HEK293T (cell line): ENCODE results near the gene MT1F.
"Not testable (repeated sequence)": the region's sequence is repeated elsewhere in the genome, so short reads cannot be mapped to it uniquely, and the experiment has no call there.

Source experiments
- CTCF ChIA-PET: fragments of 350-600 bp; formaldehyde crosslinking; extraction: SDS; loops from one replicate; lab custom pipeline; 2021; ENCODE audit warnings: antibody characterized with exemption, inconsistent platforms; lab: Yijun Ruan, JAX
- POLR2A ChIA-PET: fragments of 350-600 bp; formaldehyde crosslinking; extraction: SDS; loops from one replicate; lab custom pipeline; 2020; ENCODE audit warnings: antibody characterized with exemption, inconsistent platforms; lab: Yijun Ruan, JAX
- DNase-seq: peaks from one replicate; pipeline ENCODE4 v3.0.0; 2012; ENCODE audit warnings: mixed read lengths; ENCODE audit errors: extremely low spot score
- ARNT ChIP-seq: fragments of 450-650 bp; IDR thresholded peaks from 2 replicates; pipeline ENCODE4 v1.6.1; 2017; ENCODE audit warnings: mild to moderate bottlenecking
- BHLHE40 ChIP-seq: fragments of 450-650 bp; IDR thresholded peaks from 2 replicates; pipeline ENCODE4 v1.6.1; 2016; ENCODE audit warnings: mild to moderate bottlenecking, moderate library complexity, borderline replicate concordance
- CTBP1 ChIP-seq: fragments of 450-650 bp; IDR thresholded peaks from 2 replicates; pipeline ENCODE4 v1.6.1; 2016; ENCODE audit warnings: borderline replicate concordance
- ELF4 ChIP-seq: fragments of 450-650 bp; IDR thresholded peaks from 2 replicates; pipeline ENCODE4 v1.6.1; 2017; ENCODE audit warnings: antibody characterized with exemption
- FOXA1 ChIP-seq: fragments of 450-650 bp; IDR thresholded peaks from 2 replicates; pipeline ENCODE4 v1.6.1; 2016; ENCODE audit warnings: mild to moderate bottlenecking
- FOXK2 ChIP-seq: fragments of 450-650 bp; IDR thresholded peaks from 2 replicates; pipeline ENCODE4 v1.6.1; 2016; ENCODE audit warnings: mild to moderate bottlenecking
- FOXM1 ChIP-seq: fragments of 450-650 bp; IDR thresholded peaks from 2 replicates; pipeline ENCODE4 v1.6.1; 2017; ENCODE audit warnings: mild to moderate bottlenecking, borderline replicate concordance
- HDGF ChIP-seq: fragments of 450-650 bp; IDR thresholded peaks from 2 replicates; pipeline ENCODE4 v1.6.1; 2017; ENCODE audit warnings: antibody characterized with exemption, borderline replicate concordance
- L3MBTL2 ChIP-seq: fragments of 450-650 bp; conservative IDR thresholded peaks from 2 replicates; pipeline ENCODE4 v1.6.1; 2016; ENCODE audit warnings: mild to moderate bottlenecking
- LEF1 ChIP-seq: fragments of 450-650 bp; IDR thresholded peaks from 2 replicates; pipeline ENCODE4 v1.6.1; 2017; ENCODE audit warnings: mild to moderate bottlenecking, borderline replicate concordance
- NFRKB ChIP-seq: fragments of 450-650 bp; IDR thresholded peaks from 2 replicates; pipeline ENCODE4 v1.6.1; 2016; ENCODE audit warnings: mild to moderate bottlenecking, moderate library complexity
- PKNOX1 ChIP-seq: fragments of 450-650 bp; IDR thresholded peaks from 2 replicates; pipeline ENCODE4 v1.6.1; 2016
- SP1 ChIP-seq: fragments of 450-650 bp; IDR thresholded peaks from 2 replicates; pipeline ENCODE4 v1.6.1; 2017
- SUZ12 ChIP-seq: fragments of 450-650 bp; IDR thresholded peaks from 2 replicates; pipeline ENCODE4 v1.6.1; 2016; ENCODE audit warnings: mild to moderate bottlenecking
- TARDBP ChIP-seq: fragments of 450-650 bp; IDR thresholded peaks from 2 replicates; pipeline ENCODE4 v1.6.1; 2016
- ZNF384 ChIP-seq: fragments of 450-650 bp; IDR thresholded peaks from 2 replicates; pipeline ENCODE4 v1.6.1; 2016

MT1F gene

GRCh38 chr16:56617212-56618085, 40.3 kb upstream of the MT1F start:
- ChIA-PET CTCF (no interaction called here), POLR2A (interaction anchor here (2.2 kb wide), 1 partner anchor 9 kb away, joined by 8 read pairs; the partner anchor contains the start of gene MT2A)
- TF ChIP-seq FOXM1 (no peak), LEF1 (no peak)
- DNase-seq, result no peak

DNA sequence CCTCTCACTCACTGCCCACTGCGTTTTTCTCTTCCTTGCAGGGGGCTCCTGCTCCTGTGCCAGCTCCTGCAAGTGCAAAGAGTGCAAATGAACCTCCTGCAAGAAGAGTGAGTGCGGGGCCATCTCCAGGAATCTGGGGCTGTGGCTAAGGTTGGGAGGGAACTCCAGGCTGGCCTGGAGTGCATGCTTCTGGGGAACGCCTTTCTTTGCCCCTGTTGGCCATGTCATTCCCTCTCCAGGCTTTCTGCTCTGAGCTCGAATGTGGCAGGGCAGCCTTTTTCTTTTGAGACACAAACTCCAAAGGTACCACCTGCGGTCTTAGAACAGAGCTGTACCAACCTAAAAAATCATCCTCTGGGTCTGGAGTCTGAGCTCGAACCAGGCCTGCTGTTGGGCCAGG, 39.6 kb upstream of the MT1F start:
- TF ChIP-seq L3MBTL2 (no peak), SUZ12 (no peak), ELF4 (no peak), SP1 (no peak), FOXM1 (no peak), LEF1 (no peak), CTBP1 (no peak), NFRKB (no peak), ZNF384 (no peak), PKNOX1 (no peak), TARDBP (no peak), ARNT (no peak), BHLHE40 (no peak), FOXK2 (no peak)
- ChIA-PET POLR2A (interaction anchor here (2.2 kb wide), 1 partner anchor 10 kb away, joined by 8 read pairs; the partner anchor contains the start of gene MT2A), CTCF (no interaction called here)
- DNase-seq, result no peak

DNA sequence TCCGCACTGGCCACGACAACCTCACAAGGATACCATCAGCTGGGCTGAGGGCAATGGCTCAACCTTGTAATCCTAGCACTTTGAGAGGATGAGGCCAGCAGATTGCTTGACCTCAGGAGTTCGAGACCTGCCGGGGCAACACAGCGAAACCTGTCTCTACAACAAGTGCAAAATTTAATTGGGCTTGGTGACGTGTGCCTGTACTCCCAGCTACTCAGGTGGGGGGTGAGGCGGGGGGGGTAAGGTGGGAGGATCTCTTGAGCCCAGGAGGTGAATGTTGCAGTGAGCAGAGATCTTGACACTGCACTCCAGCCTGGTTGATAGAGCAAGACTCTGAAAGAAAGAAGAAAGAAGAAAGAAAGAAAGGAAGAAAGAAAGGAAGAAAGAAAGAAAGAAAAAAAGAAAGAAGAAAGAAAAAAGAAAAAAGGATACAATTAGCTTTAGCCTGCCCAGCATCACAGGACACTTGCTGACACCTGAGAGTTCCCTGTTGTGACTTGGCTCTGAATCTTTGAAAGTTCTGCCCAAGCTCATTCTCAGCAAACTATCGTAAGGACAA, 37.3 kb upstream of the MT1F start:
- ChIA-PET POLR2A (no interaction called here), CTCF (no interaction called here)
- TF ChIP-seq TARDBP (no peak), NFRKB (no peak)
- no peak for DNase-seq

- DNase-seq, CTCF ChIA-PET, POLR2A ChIA-PET: not testable (repeated sequence)
These were observed 35.9 kb upstream of the MT1F start for GRCh38 chr16:56621665-56622445.

GRCh38 chr16:56623184-56623583, 34.6 kb upstream of the MT1F start:
- POLR2A ChIA-PET, result interaction anchor here (1.4 kb wide), 1 partner anchor 15 kb away, joined by 6 read pairs; the partner anchor contains the start of gene MT2A
- CTCF ChIA-PET, result interaction anchor here (1.4 kb wide), 1 partner anchor 23 kb away, joined by 5 read pairs; no protein-coding TSS in a partner anchor

DNA sequence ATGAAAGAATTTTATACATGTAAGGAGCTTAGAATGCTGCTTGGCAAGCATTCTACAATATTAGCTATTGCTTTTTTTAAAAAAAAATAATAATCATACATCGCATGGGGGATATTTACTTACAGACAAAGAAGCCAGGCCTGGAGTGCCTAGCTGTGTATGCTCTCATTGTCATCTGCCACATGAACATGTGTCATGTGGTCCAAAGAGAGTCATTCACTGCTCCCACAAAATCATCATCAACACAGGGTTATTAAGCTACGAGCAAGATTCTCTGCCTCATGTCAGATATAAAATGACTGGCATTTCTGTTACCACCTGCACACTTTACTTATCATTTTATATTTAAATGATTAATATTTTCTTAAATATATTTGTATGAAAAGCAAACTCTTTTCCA, 34.1 kb upstream of the MT1F start:
- DNase-seq, result no peak
- TF ChIP-seq PKNOX1 (no peak), ZNF384 (no peak), FOXK2 (no peak), TARDBP (no peak), SP1 (no peak), L3MBTL2 (no peak), HDGF (no peak), SUZ12 (no peak), NFRKB (no peak), BHLHE40 (no peak), CTBP1 (no peak), FOXM1 (no peak), ARNT (no peak), FOXA1 (no peak), ELF4 (no peak), LEF1 (no peak)
- CTCF ChIA-PET, result interaction anchor here (1.4 kb wide), 1 partner anchor 23 kb away, joined by 5 read pairs; no protein-coding TSS in a partner anchor
- POLR2A ChIA-PET, result interaction anchor here (1.4 kb wide), 1 partner anchor 15 kb away, joined by 6 read pairs; the partner anchor contains the start of gene MT2A

More at GRCh38 chr16:56623184-56623583, 34.6 kb upstream of the MT1F start:
- DNase-seq, result not testable (repeated sequence)
